Central memory CD8-positive, alpha-beta T cell (primary cell): ENCODE measurements around the gene OR52E1.

Experiments
- ATAC-seq: fragments of 150-1000 bp; cut with Tn5 transposase; replicated peaks from 2 replicates; pipeline ENCODE4 v1.10.0; 2022; ENCODE audit warnings: mild to moderate bottlenecking, moderate FRiP score, moderate number of reproducible peaks; ENCODE audit not compliant: poor library complexity, severe bottlenecking; ENCODE audit errors: extremely low read depth
- DNase-seq, 2 donors: peaks; one replicate each; pipeline ENCODE4 v3.0.0; 2021; ENCODE audit warnings: low spot score in 2 of 2
- H3K27ac Mint-ChIP-seq: one replicate; pipeline ENCODE4 v1.8.0; 2022; ENCODE audit warnings: low read depth, mild to moderate bottlenecking, moderate library complexity, mixed read lengths
- H3K27me3 Mint-ChIP-seq: one replicate; pipeline ENCODE4 v1.8.0; 2022; ENCODE audit warnings: mixed read lengths
- H3K36me3 Mint-ChIP-seq: one replicate; pipeline ENCODE4 v1.8.0; 2022; ENCODE audit warnings: mild to moderate bottlenecking, moderate library complexity, mixed read lengths; ENCODE audit not compliant: insufficient read depth
- H3K4me1 Mint-ChIP-seq: one replicate; pipeline ENCODE4 v1.8.0; 2022; ENCODE audit warnings: mixed read lengths
- H3K4me3 Mint-ChIP-seq: one replicate; pipeline ENCODE4 v1.8.0; 2022; ENCODE audit warnings: mild to moderate bottlenecking, moderate library complexity, mixed read lengths
- H3K9me3 Mint-ChIP-seq: one replicate; pipeline ENCODE4 v1.8.0; 2022; ENCODE audit warnings: mixed read lengths

The OR52E1 gene

DNA sequence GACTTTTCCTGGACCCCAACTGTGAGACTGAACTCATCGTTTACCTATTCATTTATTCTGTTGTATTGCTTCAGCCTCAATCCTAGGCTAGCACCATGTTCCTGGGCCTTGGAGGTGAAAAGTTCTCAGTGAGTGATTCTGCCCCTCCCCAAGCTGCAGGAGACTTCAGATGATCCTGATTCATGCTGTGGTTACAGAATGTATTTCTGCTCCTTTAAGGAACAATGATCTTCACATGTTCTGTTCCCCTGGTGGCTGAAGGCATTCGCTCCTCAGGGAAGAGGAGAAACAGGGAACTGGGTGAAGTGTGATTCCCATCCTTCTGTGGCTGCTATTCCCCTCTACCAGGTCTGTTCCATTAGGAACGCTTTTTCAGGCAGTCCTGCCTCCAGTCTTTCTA, 2.4 kb downstream of the OR52E1 start:
- no peaks in the 10 kb centered on the region for H3K27me3 Mint-ChIP-seq
- peaks cover 1% of the 10 kb centered on the region for H3K36me3 Mint-ChIP-seq
- ATAC-seq (no peak), DNase-seq (no peak)
- no peak overlapping the region for H3K4me3 Mint-ChIP-seq
- H3K9me3 Mint-ChIP-seq: no peaks in the 10 kb centered on the region
- no peaks in the 10 kb centered on the region for H3K4me1 Mint-ChIP-seq
- no peak overlapping the region for H3K27ac Mint-ChIP-seq

DNA sequence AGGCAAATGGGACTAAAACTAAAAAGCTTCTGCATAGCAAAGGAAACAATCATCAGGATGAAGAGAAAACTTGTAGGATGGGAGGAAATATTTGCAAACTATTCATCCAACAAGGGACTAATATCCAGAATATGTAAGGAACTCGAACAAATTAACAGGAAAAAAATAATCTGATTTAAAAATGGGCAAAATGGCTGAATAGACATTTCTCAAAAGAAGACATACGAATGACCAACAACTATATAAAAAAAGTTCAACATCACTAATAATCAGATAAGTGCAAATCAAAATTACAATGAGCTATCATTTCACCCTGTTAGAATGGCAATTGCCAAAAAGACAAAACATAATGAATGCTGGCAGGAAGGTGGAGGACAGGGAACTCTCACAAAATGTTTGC, 12.0 kb downstream of the OR52E1 start:
- Mint-ChIP-seq H3K27me3 (no peaks in the 10 kb centered on the region), H3K27ac (no peak overlapping the region), H3K9me3 (no peaks in the 10 kb centered on the region)

DNA sequence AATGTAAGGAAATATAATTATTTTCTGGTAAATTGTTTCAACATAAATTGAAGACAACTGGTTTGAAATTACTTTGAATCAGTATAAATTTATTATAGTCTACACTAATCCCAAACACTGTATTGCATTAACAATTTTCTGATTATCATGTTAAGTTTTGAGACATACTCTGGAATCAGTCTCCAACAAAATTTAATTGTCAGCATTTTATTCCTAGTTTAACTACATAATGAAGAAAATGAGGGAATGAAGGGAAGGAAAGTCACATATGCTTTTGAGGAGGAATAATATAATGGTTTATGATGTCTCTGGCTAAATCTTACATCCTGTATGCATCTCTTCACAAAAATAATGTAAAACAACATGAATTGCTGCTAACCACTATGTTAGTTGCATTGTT, 14.2 kb downstream of the OR52E1 start:
- ATAC-seq (no peak), DNase-seq (no peak)
- H3K4me1 Mint-ChIP-seq: no peaks in the 10 kb centered on the region
- no peaks in the 10 kb centered on the region for H3K27me3 Mint-ChIP-seq
- no peak overlapping the region for H3K27ac Mint-ChIP-seq
- no peak overlapping the region for H3K4me3 Mint-ChIP-seq
- no peaks in the 10 kb centered on the region for H3K9me3 Mint-ChIP-seq
- no peaks in the 10 kb centered on the region for H3K36me3 Mint-ChIP-seq

More for the DNA sequence above, 12.0 kb downstream of the OR52E1 start:
- DNase-seq: no peak
- Mint-ChIP-seq H3K36me3 (no peaks in the 10 kb centered on the region), H3K4me3 (no peak overlapping the region), H3K4me1 (no peaks in the 10 kb centered on the region)
- ATAC-seq: no peak

DNA sequence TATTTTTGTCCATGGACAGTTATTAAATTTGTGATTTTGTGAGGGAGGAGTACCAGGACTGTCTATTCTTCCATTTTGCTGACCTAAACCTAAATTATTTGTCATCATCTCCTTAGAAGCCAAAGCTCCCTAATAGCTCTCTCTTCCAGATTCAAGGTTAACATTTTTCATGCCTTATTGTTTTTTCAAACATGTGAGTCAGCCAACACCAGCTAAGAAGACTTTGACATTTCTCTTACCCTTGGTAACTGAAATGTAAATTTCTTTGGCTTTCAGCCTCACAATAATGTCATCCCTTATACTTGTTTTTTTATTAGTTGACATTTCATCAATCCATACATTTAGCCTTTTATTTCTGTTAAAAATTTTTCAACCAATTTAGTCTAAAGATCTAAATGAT, 19.2 kb downstream of the OR52E1 start:
- no peak overlapping the region for H3K4me3 Mint-ChIP-seq
- H3K27me3 Mint-ChIP-seq: no peaks in the 10 kb centered on the region
- no peaks in the 10 kb centered on the region for H3K4me1 Mint-ChIP-seq
- H3K27ac Mint-ChIP-seq: no peak overlapping the region
- ATAC-seq (no peak), DNase-seq (no peak)
- H3K9me3 Mint-ChIP-seq: peaks cover 5% of the 10 kb centered on the region
- H3K36me3 Mint-ChIP-seq: no peaks in the 10 kb centered on the region

DNA sequence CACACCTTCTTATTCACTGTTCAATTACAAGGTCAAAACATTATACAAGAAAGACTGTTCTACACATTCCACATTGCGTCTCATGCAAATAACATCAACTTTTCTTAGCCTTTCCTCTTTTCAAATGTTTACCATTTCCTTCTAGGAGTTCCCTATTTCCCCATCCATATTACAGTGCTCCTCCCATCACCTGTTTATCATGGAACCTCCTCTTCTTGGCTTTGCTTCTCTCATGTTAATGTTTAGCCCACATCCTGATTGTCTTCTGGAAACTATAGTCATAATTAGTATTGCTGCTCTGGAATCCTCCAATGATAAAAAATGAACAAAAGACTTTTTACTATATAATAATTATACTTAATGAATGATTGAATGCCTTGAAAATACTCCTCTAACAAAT, 21.3 kb downstream of the OR52E1 start:
- Mint-ChIP-seq H3K9me3 (peaks cover 5% of the 10 kb centered on the region), H3K4me3 (no peak overlapping the region), H3K36me3 (no peaks in the 10 kb centered on the region), H3K4me1 (no peaks in the 10 kb centered on the region), H3K27me3 (no peaks in the 10 kb centered on the region), H3K27ac (no peak overlapping the region)
- no peak for DNase-seq
- no peak for ATAC-seq

DNA sequence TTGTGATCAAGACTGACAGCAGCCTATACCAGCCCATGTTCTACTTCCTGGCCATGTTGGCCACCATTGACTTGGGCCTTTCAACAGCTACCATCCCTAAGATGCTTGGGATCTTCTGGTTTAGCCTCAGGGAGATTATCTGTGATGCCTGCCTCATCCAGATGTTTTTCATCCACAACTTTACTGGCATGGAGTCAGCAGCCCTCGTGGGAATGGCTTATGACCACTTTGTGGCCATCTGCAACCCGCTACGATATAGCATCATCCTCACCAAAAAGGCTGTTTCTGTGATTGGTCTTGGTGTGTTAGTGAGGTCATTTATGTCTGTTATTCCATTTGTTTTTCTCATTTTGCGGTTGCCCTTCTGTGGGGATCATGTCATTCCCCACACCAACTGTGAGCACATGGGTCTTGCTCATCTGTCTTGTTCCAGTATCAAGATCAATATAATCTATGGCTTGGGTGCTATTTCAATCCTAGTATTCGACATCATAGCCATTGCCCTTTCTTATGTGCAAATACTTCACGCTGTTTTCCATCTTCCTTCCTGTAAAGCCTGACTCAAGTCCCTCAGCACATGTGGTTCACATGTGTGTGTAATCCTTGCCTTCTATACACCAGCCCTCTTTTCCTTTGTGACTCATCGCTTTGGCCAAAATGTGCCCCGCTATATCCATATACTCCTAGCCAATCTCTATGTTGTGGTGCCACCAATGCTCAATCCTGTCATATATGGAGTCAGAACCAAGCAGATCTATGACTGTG, 23.6 kb downstream of the OR52E1 start:
- no peaks in the 10 kb centered on the region for H3K4me1 Mint-ChIP-seq
- ATAC-seq (no peak), DNase-seq (no peak)
- H3K27me3 Mint-ChIP-seq: no peaks in the 10 kb centered on the region
- H3K36me3 Mint-ChIP-seq: no peaks in the 10 kb centered on the region
- H3K9me3 Mint-ChIP-seq: peaks cover 5% of the 10 kb centered on the region
- no peak overlapping the region for H3K4me3 Mint-ChIP-seq
- no peak overlapping the region for H3K27ac Mint-ChIP-seq

DNA sequence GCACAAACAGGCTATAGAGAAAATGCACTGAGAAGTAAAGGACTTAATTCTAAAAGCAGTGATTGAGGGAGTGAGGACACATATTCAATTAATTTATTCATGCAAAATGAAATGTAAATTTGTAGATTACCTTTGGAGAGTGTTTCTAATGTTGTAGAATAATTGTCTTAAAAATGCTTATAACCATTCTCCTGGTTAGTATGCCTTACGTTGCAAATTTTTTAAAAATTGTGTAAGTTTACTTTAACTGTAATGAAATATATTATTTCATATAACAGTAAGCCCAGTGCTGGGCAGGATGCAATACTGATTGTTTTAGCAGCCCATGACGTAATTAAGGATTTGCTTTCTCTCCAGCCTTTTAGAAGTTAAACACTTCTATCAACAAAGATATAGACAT, 26.6 kb downstream of the OR52E1 start:
- ATAC-seq: no peak
- Mint-ChIP-seq H3K4me1 (no peaks in the 10 kb centered on the region), H3K27me3 (no peaks in the 10 kb centered on the region), H3K27ac (no peak overlapping the region), H3K4me3 (no peak overlapping the region), H3K9me3 (peaks cover 5% of the 10 kb centered on the region), H3K36me3 (no peaks in the 10 kb centered on the region)
- no peak for DNase-seq

DNA sequence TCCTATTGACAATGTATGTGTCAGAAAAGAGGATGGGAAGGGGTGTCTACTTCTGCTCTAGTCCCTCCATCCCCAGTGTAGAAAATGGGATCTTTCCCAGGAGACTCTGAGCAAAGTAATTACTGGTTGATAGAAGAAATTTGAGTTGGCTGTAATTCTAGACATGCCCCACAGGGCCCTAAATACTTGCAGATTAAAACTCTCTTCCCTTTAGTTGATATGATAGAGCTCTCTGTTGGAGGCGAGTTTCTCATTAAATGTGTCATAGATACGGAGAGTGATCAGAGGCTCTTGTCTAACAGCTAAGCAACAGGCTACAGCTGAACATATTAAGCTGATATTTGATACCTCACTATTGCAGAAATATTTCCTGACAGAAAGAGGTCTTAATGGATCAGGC, 32.9 kb downstream of the OR52E1 start:
- H3K36me3 Mint-ChIP-seq: no peaks in the 10 kb centered on the region
- no peaks in the 10 kb centered on the region for H3K4me1 Mint-ChIP-seq
- DNase-seq (no peak), ATAC-seq (no peak)
- peaks cover 6% of the 10 kb centered on the region for H3K9me3 Mint-ChIP-seq
- peaks cover 23% of the 10 kb centered on the region for H3K27me3 Mint-ChIP-seq
- no peak overlapping the region for H3K4me3 Mint-ChIP-seq
- no peak overlapping the region for H3K27ac Mint-ChIP-seq

DNA sequence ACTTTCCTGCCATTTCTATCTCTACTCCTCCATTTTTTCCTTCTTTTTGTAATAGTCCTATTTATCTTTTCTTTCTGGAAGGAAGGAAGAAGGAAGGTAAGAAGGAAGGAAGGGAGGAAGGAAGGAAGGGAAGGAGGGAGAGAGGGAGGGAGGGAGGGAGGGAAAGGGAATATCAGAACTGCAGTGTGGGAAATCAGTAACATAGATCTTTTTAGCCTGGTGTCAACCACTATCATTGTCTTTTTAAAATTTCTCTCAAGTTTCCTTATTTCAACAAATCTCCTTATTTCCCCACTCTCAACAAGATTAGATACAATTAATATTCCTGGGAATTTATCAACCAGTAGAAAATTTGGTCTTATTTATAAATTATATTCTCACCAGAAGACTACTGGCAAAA, 33.7 kb downstream of the OR52E1 start:
- Mint-ChIP-seq H3K36me3 (no peaks in the 10 kb centered on the region), H3K27me3 (peaks cover 23% of the 10 kb centered on the region), H3K9me3 (peaks cover 6% of the 10 kb centered on the region), H3K4me1 (no peaks in the 10 kb centered on the region), H3K27ac (no peak overlapping the region), H3K4me3 (no peak overlapping the region)
- DNase-seq (no peak), ATAC-seq (no peak)

DNA sequence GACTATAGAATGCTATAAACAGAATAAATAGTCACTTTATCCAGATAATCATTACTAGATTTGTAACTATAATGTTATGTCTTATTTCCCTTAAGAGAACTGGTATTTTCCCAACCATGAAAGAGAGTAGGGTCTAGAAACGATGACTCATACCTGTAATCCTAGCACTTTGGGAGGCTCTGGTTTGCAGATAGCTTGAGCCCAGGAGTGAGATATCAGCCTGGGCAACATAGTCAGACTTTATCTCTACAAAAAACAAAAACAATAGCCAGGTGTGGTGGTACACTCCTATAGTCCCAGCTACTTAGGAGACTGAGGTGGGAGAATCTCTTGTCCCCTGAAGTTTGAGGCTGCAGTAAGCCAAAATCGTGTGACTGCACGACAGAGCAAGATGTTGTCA, 37.9 kb downstream of the OR52E1 start:
- no peak overlapping the region for H3K27ac Mint-ChIP-seq
- no peaks in the 10 kb centered on the region for H3K36me3 Mint-ChIP-seq
- DNase-seq (no peak), ATAC-seq (no peak)
- peaks cover 21% of the 10 kb centered on the region for H3K27me3 Mint-ChIP-seq
- H3K4me3 Mint-ChIP-seq: no peak overlapping the region
- H3K9me3 Mint-ChIP-seq: peaks cover 6% of the 10 kb centered on the region
- H3K4me1 Mint-ChIP-seq: no peaks in the 10 kb centered on the region

DNA sequence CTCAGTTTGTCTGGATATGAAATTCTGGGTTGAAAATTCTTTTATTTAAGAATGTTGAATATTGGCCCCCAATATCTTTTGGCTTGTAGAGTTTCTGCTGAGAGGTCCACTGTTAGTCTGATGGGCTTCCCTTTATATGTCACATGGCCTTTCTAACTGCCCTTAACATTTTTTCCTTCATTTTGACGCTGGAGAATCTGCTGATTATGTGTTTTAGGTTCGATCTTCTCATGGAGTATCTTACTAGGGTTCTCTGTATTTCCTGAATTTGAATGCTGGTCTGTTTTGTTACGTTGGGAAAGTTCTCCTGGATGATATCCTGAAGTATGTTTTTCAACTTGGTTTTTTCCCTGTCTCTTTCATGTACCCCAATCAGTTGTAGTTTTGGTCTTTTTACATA, 46.0 kb downstream of the OR52E1 start:
- H3K9me3 Mint-ChIP-seq: peaks cover 5% of the 10 kb centered on the region
- ATAC-seq: no peak
- no peak overlapping the region for H3K4me3 Mint-ChIP-seq
- no peaks in the 10 kb centered on the region for H3K4me1 Mint-ChIP-seq
- no peak for DNase-seq
- no peak overlapping the region for H3K27ac Mint-ChIP-seq
- H3K36me3 Mint-ChIP-seq: no peaks in the 10 kb centered on the region
- H3K27me3 Mint-ChIP-seq: peaks cover 42% of the 10 kb centered on the region

DNA sequence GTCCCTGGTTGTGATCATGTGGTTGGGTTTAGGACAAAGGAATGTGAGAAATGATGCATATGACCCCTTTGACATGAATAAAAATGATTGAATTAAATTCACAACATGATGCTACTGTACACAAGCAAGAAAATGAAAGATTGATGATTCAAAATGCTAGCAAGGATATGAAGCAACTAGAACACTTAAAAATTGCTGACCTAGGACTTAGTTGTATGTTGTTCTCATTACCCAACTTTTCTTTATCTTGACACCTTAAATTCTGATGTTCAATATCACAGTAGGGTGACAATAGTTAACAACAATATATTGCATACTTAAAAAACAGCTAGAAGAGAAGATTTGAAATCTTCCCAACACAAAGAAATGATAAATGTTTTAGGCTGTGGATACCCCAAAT, 48.2 kb downstream of the OR52E1 start:
- Mint-ChIP-seq H3K9me3 (peaks cover 5% of the 10 kb centered on the region), H3K27me3 (peaks cover 42% of the 10 kb centered on the region), H3K4me1 (no peaks in the 10 kb centered on the region), H3K27ac (no peak overlapping the region), H3K4me3 (no peak overlapping the region), H3K36me3 (no peaks in the 10 kb centered on the region)
- no peak for DNase-seq
- no peak for ATAC-seq

DNA sequence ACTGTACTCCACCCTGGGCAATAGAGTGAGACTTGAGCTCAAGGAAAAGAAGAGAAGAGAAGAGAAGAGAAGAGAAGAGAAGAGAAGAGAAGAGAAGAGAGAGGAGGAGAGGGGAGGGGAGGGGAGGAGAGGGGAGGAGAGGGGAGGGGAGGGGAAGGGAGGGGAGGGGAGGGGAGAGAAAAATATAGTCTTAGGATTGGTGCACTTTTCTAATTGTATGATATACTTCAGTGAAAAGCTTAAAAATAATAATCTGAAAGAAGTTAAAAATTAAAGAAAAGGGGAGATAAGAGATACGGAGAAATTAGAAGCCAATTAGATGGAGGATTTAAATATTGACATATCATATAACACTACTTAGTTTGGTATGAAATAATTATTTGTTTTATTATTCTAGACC, 49.5 kb downstream of the OR52E1 start:
- H3K4me1 Mint-ChIP-seq: no peaks in the 10 kb centered on the region
- ATAC-seq: no peak
- peaks cover 54% of the 10 kb centered on the region for H3K27me3 Mint-ChIP-seq
- DNase-seq: no peak
- no peaks in the 10 kb centered on the region for H3K36me3 Mint-ChIP-seq
- H3K9me3 Mint-ChIP-seq: peaks cover 5% of the 10 kb centered on the region
- H3K4me3 Mint-ChIP-seq: no peak overlapping the region
- H3K27ac Mint-ChIP-seq: no peak overlapping the region
